BLaER1 treated with 17β-estradiol and CSF1 and Interleukin-3, amounts not matched to agents 10 nM and 100 nM (cell line): Measurements from ENCODE around the gene ANTXR2.

Experiments used
- H3K27ac ChIP-seq, 11 experiments: shearing (Covaris generic); formaldehyde crosslinking; 2 replicates each; pipeline ENCODE4 v1.8.1; 2022
- H3K27me3 ChIP-seq, 11 experiments: shearing (Covaris generic); formaldehyde crosslinking; 2 replicates each; pipeline ENCODE4 v1.8.1; 2022
- H3K36me3 ChIP-seq, 11 experiments: shearing (Covaris generic); formaldehyde crosslinking; 2 replicates each; pipeline ENCODE4 v1.8.1; 2022
- H3K4me1 ChIP-seq, 10 experiments: shearing (Covaris generic); formaldehyde crosslinking; 2 replicates each; pipeline ENCODE4 v1.8.1; 2022
- H3K4me2 ChIP-seq, 11 experiments: shearing (Covaris generic); formaldehyde crosslinking; 2 replicates each; pipeline ENCODE4 v1.8.1; 2022
- H3K4me3 ChIP-seq, 10 experiments: shearing (Covaris generic); formaldehyde crosslinking; 2 replicates each; pipeline ENCODE4 v1.8.1; 2022
- H3K9ac ChIP-seq, 11 experiments: shearing (Covaris generic); formaldehyde crosslinking; 2 replicates each; pipeline ENCODE4 v1.8.1; 2022
- H3K9me3 ChIP-seq, 11 experiments: shearing (Covaris generic); formaldehyde crosslinking; replicated peaks in 1 of 11; 2 replicates each; pipeline ENCODE4 v1.8.1; 2022
- H4K20me1 ChIP-seq, 11 experiments: shearing (Covaris generic); formaldehyde crosslinking; 2 replicates each; pipeline ENCODE4 v1.8.1; 2022
- Cebpa-rat ChIP-seq, 11 experiments: shearing (Covaris generic); IDR thresholded peaks; 2 replicates each; pipeline ENCODE4 v1.8.1; 2022

Gene ANTXR2

GRCh38 chr4:79851625-79852304 lies 221.3 kb downstream of the ANTXR2 start:
- Histone ChIP-seq H3K27me3 (no peaks in the 10 kb centered on the region), H3K4me3 (no peak overlapping the region), H4K20me1 (no peaks in the 10 kb centered on the region), H3K9ac (no peak overlapping the region), H3K36me3 (no peaks in the 10 kb centered on the region), H3K4me1 (peaks cover 0 to 9% (median 0%) of the 10 kb centered on the region in 10 experiments; a peak in 1 of 20 replicates), H3K9me3 (no peaks in the 10 kb centered on the region), H3K27ac (no peak overlapping the region), H3K4me2 (no peak overlapping the region)
- TF ChIP-seq Cebpa-rat (IDR thresholded peaks at IDR 0.05) = no peak
